Upper lobe of right lung (tissue), 1 donor: ENCODE measurements around the gene FANCE. TPM values are rescaled to one million over a fixed set of nuclear protein-coding genes. Genes with fewer than 3 reads are reported as not detected.

ENCODE experiments used
- ATAC-seq: fragments of 200-7000 bp; cut with Tn5 transposase; one replicate; pipeline ENCODE4 v1.9.1; 2020; ENCODE audit warnings: mild to moderate bottlenecking, moderate library complexity
- DNase-seq: peaks from one replicate; pipeline ENCODE4 v3.0.0-alpha.2; 2020
- H3K27ac ChIP-seq: fragments of 200-600 bp; one replicate; pipeline ENCODE4 v1.8.0; 2022
- H3K27me3 ChIP-seq: fragments of 200-600 bp; one replicate; pipeline ENCODE4 v1.8.0; 2022; ENCODE audit warnings: mild to moderate bottlenecking
- H3K36me3 ChIP-seq: fragments of 200-600 bp; one replicate; pipeline ENCODE4 v1.8.0; 2022
- H3K4me1 ChIP-seq: fragments of 200-600 bp; one replicate; pipeline ENCODE4 v1.8.0; 2022
- H3K4me3 ChIP-seq: fragments of 200-600 bp; one replicate; pipeline ENCODE4 v1.8.0; 2022; ENCODE audit warnings: mild to moderate bottlenecking
- H3K9me3 ChIP-seq: fragments of 200-600 bp; one replicate; pipeline ENCODE4 v1.8.0; 2022
- intact Hi-C: fragments of 100-400 bp; cut with DNase I; formaldehyde crosslinking; loops from one replicate; pipeline ENCODE4 v1.11.0; 2022
- total RNA-seq: library from RNA; stranded (reverse); fragmentation: NEBNext Ultra II Directional; extraction: Animal tissue kit (Norgen Biotek cat#: 25700); gene quantifications from one replicate; pipeline ENCODE4 v1.2.1, GENCODE V29; 2021
- TF ChIP-seq, protein P1 (sequence below): fragments of 200-600 bp; IDR thresholded peaks from one replicate; pipeline ENCODE4 v1.8.0; 2022; ENCODE audit warnings: antibody characterized with exemption
- donor health status: DM: no; HTN: yes; CAD: no; lungs with severe emphysema.

Gene FANCE
- total RNA-seq, 1 donor from 2014 or later = 10.4 TPM

GRCh38 chr6:35491558-35492257 is 39.6 kb downstream of the FANCE start:
- TF ChIP-seq, protein P1, sequence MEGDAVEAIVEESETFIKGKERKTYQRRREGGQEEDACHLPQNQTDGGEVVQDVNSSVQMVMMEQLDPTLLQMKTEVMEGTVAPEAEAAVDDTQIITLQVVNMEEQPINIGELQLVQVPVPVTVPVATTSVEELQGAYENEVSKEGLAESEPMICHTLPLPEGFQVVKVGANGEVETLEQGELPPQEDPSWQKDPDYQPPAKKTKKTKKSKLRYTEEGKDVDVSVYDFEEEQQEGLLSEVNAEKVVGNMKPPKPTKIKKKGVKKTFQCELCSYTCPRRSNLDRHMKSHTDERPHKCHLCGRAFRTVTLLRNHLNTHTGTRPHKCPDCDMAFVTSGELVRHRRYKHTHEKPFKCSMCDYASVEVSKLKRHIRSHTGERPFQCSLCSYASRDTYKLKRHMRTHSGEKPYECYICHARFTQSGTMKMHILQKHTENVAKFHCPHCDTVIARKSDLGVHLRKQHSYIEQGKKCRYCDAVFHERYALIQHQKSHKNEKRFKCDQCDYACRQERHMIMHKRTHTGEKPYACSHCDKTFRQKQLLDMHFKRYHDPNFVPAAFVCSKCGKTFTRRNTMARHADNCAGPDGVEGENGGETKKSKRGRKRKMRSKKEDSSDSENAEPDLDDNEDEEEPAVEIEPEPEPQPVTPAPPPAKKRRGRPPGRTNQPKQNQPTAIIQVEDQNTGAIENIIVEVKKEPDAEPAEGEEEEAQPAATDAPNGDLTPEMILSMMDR = no peak
- ATAC-seq = no peak
- no peak for DNase-seq
- H3K27me3 ChIP-seq = no peaks in the 10 kb centered on the region
- H3K36me3 ChIP-seq = no peaks in the 10 kb centered on the region
- intact Hi-C loops = no loop called here
- H3K4me1 ChIP-seq = peaks cover 55% of the 10 kb centered on the region
- no peak overlapping the region for H3K4me3 ChIP-seq
- no peaks in the 10 kb centered on the region for H3K9me3 ChIP-seq
- H3K27ac ChIP-seq = peak overlapping the region; percentile 30

GRCh38 chr6:35492258-35492973 is 40.3 kb downstream of the FANCE start:
- H3K27ac ChIP-seq = peak overlapping the region; percentile 6

DNA sequence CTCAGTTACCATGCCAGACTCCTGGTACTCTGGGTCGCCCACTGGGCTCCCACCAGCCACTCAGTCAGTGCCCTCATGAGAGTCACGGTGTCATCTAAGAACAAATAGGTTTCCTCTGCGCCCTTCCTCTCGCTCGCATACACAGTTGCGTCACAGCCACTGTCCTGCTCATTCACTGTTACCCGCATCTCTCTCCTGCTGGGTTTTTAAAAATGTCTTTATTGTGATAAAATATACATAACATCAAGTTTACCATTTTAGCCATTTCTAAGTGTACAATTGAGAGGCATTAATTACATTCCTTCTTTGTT is 40.8 kb downstream of the FANCE start:
- Histone ChIP-seq H3K9me3 (no peaks in the 10 kb centered on the region), H3K27me3 (no peaks in the 10 kb centered on the region), H3K4me1 (peaks cover 50% of the 10 kb centered on the region), H3K36me3 (no peaks in the 10 kb centered on the region), H3K4me3 (no peak overlapping the region), H3K27ac (peak overlapping the region; percentile 6)
- TF ChIP-seq, protein P1 = no peak
- ATAC-seq (no peak), DNase-seq (no peak)
- intact Hi-C loops = no loop called here

More at GRCh38 chr6:35492258-35492973, 40.3 kb downstream of the FANCE start:
- Histone ChIP-seq H3K4me3 (no peak overlapping the region), H3K4me1 (peaks cover 50% of the 10 kb centered on the region), H3K27me3 (no peaks in the 10 kb centered on the region), H3K9me3 (no peaks in the 10 kb centered on the region), H3K36me3 (no peaks in the 10 kb centered on the region)
- intact Hi-C loops = no loop called here
- DNase-seq = no peak
- TF ChIP-seq, protein P1 = no peak
- no peak for ATAC-seq

- Histone ChIP-seq H3K4me1 (peaks cover 52% of the 10 kb centered on the region), H3K9me3 (no peaks in the 10 kb centered on the region), H3K36me3 (no peaks in the 10 kb centered on the region), H3K4me3 (no peak overlapping the region), H3K27ac (no peak overlapping the region), H3K27me3 (peaks cover 4% of the 10 kb centered on the region)
- no peak for ATAC-seq
- TF ChIP-seq, protein P1 = no peak
- DNase-seq = no peak
- intact Hi-C loops = no loop called here
Observed at GRCh38 chr6:35493307-35493983, 41.3 kb downstream of the FANCE start.

DNA sequence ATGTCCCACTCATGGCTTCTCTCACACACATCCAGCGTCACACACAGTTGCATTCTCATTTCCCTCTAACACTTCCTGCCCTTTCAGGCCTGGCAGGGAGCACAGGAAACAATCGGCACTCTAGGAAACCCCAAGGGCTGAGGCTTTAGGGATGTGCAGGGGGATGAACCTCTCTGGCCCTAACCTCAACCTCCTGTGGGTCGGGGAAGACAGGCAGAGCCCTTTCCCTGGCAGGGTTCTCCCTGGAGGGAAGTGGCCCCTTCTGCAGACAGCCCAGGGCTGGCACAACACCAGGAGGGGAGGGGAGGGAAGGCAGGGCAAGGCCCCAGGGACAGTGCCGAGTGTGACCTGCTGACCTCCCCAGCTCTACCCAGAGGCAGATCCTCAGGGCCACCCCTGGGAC is 42.0 kb downstream of the FANCE start:
- no peak for DNase-seq
- no peak overlapping the region for H3K27ac ChIP-seq
- no peaks in the 10 kb centered on the region for H3K36me3 ChIP-seq
- H3K4me1 ChIP-seq = peaks cover 52% of the 10 kb centered on the region
- ATAC-seq = no peak
- intact Hi-C loops = no loop called here
- H3K4me3 ChIP-seq = no peak overlapping the region
- TF ChIP-seq, protein P1 = no peak
- peaks cover 4% of the 10 kb centered on the region for H3K27me3 ChIP-seq
- H3K9me3 ChIP-seq = no peaks in the 10 kb centered on the region
